NCI-H1417 (cell line): ENCODE data around the gene SLK.

Source experiments
- DNase-seq, 3 experiments: peaks; one replicate each; lab custom pipeline; 2025; lab: John Stamatoyannopoulos, UW

Gene SLK

DNA sequence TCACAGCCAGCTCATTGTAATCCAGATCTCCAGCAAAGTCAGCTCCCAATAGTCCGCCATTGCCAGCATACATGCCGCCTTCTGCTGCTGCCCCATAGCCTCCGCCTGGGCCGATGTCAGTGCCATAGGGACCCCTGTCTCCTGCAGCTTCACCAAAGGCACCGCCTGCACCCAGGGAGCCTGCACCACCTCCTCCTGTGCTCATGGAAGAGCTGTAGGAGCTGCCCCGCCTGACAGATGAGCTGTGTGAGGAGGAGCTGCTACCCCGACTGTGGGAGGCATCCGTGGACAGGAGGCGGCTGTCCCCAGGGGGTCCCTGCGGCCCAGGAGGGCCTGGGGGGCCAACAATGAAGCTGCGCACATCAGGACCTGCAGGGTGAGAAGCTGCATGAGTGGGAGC lies 67.0 kb downstream of the SLK start:
- DNase-seq: no peak

- DNase-seq: no peak
These were observed 67.7 kb downstream of the SLK start for GRCh38 chr10:104034401-104035193.

DNA sequence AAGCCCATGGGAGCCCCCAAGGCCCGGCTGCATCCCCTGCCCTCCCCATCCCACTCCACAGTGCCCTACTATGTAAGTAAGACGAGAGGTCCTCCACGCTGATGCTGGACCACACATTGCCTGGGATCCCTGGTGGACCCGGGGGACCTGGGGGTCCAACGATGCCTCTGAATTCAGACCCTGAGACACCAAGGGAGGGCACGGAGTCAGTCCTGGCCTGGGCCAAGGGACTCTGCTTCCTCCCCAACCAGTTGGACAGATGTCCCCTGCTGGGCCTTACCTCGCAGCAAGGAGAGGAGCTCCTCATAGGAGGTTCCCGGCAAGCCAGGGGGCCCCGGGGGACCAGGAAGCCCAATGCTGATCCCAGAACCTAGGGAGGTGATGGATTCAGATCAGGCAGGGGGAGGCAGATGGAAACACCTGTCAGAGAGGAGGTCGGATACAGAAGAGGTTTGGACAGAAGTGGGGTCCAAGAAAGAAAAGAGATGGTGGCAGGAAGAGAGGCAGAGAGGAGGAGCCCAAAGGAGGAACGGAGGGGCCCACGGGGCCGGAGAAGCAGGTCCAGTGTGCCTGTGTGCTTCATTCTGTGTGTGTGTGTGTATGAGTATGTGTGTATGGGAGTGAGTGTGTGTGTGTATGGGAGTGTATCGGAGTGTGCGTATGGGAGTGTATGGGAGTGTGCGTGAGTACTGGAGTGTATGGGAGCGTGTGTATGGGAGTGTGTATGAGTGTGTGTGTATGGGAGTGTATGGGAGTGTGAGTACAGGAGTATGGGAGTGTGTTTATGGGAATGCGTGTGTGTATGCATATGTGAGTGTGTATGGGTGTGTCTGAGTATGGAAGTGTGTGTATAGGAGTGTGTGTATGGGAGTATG lies 68.5 kb downstream of the SLK start:
- peak in 1 of 3 experiments; percentile 3 for DNase-seq

DNA sequence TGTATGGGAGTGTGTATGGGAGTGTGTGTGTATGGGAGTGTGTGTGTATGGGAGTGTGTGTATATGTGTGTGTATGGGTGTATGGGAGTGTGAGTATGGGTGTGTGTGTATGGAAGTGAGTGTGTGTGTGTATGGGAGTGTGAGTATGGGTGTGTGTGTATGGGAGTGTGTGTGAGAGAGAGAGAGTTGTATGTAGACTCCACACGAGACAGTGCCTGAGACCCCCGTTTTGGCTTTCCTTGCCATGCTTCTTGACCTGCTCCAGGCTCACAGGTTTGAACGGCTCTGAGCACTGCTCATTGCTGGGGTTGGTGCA lies 69.1 kb downstream of the SLK start:
- DNase-seq: no peak

DNA sequence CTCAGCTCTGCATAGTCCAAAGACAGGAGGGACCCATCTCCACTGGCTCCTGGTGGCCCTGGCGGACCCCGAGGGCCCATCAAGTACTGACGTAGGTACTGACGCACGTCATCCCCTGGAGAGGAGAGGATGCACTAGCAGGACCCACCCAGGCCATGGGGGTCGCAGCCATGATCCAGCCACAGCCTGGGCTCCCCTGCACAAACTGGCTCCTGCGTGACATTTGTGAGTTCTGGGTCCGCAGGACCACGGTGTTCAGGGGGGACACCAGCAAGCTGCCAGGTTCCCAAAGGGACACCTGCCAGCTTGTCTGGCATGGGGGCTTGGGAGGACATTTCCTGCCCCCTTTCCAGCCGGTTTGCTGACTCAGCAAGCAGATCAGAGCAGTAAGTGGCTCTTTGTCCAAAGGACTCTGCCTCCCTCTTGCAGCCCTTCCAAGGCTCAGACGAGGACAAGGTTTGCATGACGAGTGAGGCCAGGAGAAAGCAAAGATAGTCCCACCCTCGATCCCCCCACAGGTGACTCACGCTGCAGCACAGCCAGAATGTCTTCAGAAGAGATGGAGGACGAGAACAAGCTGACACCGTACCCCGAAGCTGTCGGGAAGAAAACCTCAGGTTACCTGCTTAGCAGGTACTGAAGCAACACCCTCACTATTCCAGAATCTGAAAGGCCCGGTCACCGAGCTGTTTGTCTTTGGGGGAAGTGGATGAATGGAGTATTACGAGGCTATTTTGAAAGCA lies 69.7 kb downstream of the SLK start:
- no peak for DNase-seq

- DNase-seq: peak in 2 of 3 experiments; percentile 66 to 88
These were observed 70.5 kb downstream of the SLK start for GRCh38 chr10:104037261-104037951.

DNA sequence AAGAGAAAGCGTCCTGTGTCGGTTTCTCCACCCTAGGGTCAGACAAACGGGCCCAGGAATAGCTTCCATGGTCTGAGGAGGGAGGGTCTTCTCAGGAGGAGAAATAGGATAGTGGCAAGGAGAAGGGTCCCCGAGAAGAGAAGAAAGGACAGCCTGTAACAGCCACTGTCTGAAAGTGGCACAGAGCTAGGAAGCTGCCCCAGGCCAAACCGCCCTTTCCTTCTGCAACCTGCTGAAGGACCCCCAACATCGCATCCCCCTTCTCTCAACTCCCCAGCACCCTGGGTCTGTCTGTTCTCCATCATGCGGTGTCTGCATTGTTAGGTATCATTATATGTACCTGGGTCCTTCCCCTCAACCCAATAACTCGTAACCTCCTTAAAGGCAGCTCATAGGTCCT lies 71.6 kb downstream of the SLK start:
- no peak for DNase-seq

DNA sequence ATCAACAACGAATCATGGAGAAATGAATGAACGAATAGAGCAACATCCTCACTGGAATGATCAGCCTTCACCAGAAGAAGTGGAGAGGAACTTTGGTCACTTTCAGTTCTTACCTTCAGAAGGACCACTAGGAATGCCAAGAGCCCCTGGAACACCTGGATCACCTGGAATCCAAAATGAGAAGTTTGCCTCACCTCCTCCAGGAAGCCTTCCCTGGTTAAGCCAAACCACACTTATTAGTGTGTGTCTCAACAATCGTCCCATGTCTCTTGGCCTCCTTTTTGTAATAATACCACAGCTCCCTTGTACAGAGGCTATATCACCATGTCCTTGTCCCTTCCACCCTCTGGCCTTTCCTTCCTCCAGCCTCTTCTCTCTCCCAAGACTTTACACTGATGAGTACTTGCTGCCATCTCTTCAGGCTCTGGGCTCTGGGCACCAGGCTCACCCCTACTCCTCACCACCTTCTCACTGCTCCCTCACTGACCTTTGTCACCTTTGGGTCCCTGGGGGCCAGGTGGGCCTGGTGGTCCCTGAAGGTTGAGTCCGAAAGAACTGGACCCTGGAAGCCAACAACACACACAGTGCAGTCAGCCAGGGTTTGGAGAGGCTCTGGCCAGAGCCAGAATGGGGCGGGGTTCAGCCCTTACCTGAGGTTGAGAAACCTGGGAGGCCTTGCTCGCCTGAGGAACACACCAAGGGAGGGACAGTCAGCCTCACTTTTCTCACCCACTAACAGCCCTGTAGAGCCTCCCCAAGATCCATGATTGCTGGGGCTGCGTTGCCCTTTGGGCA lies 72.2 kb downstream of the SLK start:
- DNase-seq: no peak

DNA sequence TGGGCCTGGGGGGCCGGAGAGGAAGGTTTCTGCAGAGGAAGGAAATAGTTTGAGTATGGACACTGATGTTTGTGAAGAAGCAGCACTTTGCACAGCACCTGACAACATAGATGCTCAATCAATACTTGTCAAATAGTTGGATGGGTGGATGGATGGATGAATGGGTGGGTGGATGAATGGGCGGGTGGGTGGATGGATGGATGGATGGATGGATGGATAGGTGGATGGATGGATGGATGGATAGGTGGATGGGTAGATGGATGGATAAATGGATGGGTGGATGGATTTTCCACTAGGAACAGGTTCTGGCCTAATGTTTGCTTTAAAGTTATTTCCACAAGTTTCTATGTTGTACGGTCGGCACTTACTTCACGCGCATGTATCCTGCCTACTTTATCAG lies 73.4 kb downstream of the SLK start:
- DNase-seq: no peak

DNA sequence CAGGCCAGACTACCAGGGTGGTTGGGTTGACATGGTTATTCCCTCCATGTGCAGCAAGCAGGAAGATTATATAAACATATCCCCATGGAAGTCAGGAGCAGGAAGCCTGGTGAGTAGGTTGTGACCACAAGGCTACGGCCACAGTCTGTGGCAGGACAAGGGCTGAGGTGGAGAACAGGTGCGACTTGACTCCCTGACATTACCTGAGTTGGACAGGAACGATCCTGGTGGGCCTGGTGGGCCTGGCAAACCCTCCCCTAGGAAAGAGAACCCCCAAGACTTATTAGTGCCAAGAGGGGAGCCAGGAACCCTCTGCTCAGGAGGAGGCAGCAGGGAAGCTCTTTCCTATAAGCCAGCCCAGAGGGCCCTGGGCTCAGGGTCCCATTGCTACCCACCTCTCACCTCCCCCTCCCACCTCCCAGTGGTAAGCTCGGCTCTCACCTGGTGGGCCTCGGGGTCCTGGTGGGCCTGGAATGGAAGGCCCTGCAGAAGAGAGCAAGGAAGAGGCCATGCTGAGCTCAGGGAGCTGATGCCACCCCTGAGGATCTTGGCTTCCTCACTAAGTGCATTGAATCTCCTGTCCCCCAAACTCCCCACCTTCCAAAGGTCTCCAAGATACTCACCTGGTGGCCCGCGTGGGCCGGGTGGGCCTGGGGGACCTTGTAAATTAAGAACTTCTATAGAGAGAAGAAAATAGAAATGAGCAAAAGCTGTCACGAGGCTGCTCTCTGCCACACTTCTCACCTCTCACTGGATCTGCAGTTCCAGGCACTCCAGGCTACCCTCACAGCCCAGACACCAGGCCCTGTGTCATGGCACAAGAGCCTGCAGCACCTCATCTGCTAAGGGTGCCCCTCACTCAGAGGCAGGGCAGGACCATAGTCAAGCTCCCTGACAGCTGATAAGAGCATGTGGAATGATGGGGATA lies 74.2 kb downstream of the SLK start:
- DNase-seq: no peak

- no peak for DNase-seq
These were observed 75.1 kb downstream of the SLK start for GRCh38 chr10:104041891-104042535.

GRCh38 chr10:104043185-104043830 lies 76.4 kb downstream of the SLK start:
- no peak for DNase-seq

- DNase-seq: peak in 1 of 3 experiments; percentile 6
These were observed 76.9 kb downstream of the SLK start for GRCh38 chr10:104043854-104044253.

- DNase-seq: peak in 2 of 3 experiments; percentile 19 to 67
These were observed 78.5 kb downstream of the SLK start for GRCh38 chr10:104045151-104046089.

GRCh38 chr10:104046651-104047050 lies 79.7 kb downstream of the SLK start:
- no peak for DNase-seq

- DNase-seq: no peak
These were observed 82.7 kb downstream of the SLK start for GRCh38 chr10:104049504-104050250.

DNA sequence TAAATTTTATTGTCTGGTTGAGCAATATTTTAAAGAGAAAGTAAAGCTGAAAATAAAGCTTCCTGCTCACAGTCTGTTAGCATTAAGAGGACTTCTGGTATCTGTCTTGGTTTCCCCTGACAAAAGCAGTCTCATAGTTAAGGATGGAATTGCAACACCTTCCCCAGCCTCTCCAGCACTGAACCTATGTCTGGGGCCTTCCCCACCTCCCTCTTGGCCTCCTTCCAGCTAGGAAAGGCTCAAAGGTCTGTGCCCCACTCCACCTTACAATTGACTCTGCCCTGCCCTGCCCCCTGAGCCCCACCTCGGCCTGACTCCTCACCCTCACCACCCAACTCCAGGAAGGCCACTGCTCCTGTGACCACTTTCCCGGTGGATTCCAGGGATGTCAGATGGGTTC lies 85.5 kb downstream of the SLK start:
- no peak for DNase-seq
